SK-N-SH (cell line): ENCODE results near the gene KCNQ4. TPM values are rescaled to one million over a fixed set of nuclear protein-coding genes. Genes with fewer than 3 reads are reported as not detected.

Source experiments
- CTCF ChIA-PET: fragments of 300-600, 350-600 bp; formaldehyde crosslinking; extraction: SDS; loops from one replicate; lab custom pipeline; 2021; lab: Yijun Ruan, JAX
- POLR2A ChIA-PET: fragments of 350-600 bp; sonication (Branson Sonifier 250); formaldehyde crosslinking; extraction: SDS; loops from one replicate; lab custom pipeline; 2020; ENCODE audit warnings: antibody characterized with exemption, inconsistent platforms; lab: Yijun Ruan, JAX
- DNase-seq: peaks from one replicate; pipeline ENCODE4 v3.0.0; 2012
- H2AFZ ChIP-seq: fragments of 200-600 bp; sonication (generic); 2 replicates; pipeline ENCODE4 v1.8.1; 2016; ENCODE audit warnings: antibody characterized with exemption, mild to moderate bottlenecking, low read depth
- H3F3A ChIP-seq: fragments of 200-600 bp; sonication (generic); replicated peaks from 2 replicates; pipeline ENCODE3; 2016; ENCODE audit warnings: antibody characterized with exemption, mild to moderate bottlenecking; ENCODE audit not compliant: insufficient read depth
- H3K27ac ChIP-seq, 2 experiments: fragments of 200-500 bp in 1 of 2; fragments of 200-600 bp in 1 of 2; sonication (Bioruptor generic) in 1 of 2; sonication (generic), shearing (Covaris generic) in 1 of 2; 2 replicates each; pipeline versions ENCODE4 v1.5.1 to v1.6.1; 2014 to 2016; ENCODE audit warnings: low read depth in 2 of 2, inconsistent platforms in 1 of 2, low read length in 1 of 2, mild to moderate bottlenecking in 1 of 2, mixed read lengths in 1 of 2
- H3K27me3 ChIP-seq: fragments of 200-600 bp; sonication (generic), shearing (Covaris generic); 2 replicates; pipeline ENCODE4 v1.6.1; 2016; ENCODE audit warnings: mixed run types; ENCODE audit not compliant: insufficient read depth
- H3K36me3 ChIP-seq, 2 experiments: fragments of 200-500 bp in 1 of 2; fragments of 200-600 bp in 1 of 2; sonication (Bioruptor generic) in 1 of 2; sonication (generic) in 1 of 2; replicated peaks in 1 of 2; 2 replicates each; pipeline versions ENCODE3 to v1.5.1; 2014 to 2016; ENCODE audit warnings: low read length in 1 of 2, mild to moderate bottlenecking in 1 of 2; ENCODE audit not compliant: insufficient read depth in 2 of 2, control insufficient read depth in 1 of 2
- H3K4me1 ChIP-seq, 2 experiments: fragments of 200-500 bp in 1 of 2; fragments of 200-600 bp in 1 of 2; sonication (Bioruptor generic) in 1 of 2; sonication (generic), shearing (Covaris generic) in 1 of 2; 2 replicates each; pipeline versions ENCODE4 v1.5.1 to v1.6.1; 2014 to 2016; ENCODE audit warnings: low read depth in 1 of 2, low read length in 1 of 2, mixed run types in 1 of 2; ENCODE audit not compliant: insufficient read depth in 2 of 2, control insufficient read depth in 1 of 2
- H3K4me2 ChIP-seq: fragments of 200-600 bp; sonication (generic), shearing (Covaris generic); 2 replicates; pipeline ENCODE4 v1.6.1; 2017; ENCODE audit warnings: mixed run types
- H3K4me3 ChIP-seq, 2 experiments: fragments of 200-500 bp in 1 of 2; fragments of 200-600 bp in 1 of 2; sonication (Bioruptor generic) in 1 of 2; sonication (generic), shearing (Covaris generic) in 1 of 2; 2 replicates each; pipeline versions ENCODE4 v1.5.1 to v1.8.1; 2014 to 2016; ENCODE audit warnings: low read depth in 2 of 2, inconsistent platforms in 1 of 2, low read length in 1 of 2, mild to moderate bottlenecking in 1 of 2, mixed read lengths in 1 of 2, moderate library complexity in 1 of 2
- H3K79me2 ChIP-seq: fragments of 200-600 bp; sonication (generic); 2 replicates; pipeline ENCODE4 v1.8.1; 2017; ENCODE audit warnings: mild to moderate bottlenecking; ENCODE audit not compliant: insufficient read depth
- H3K9ac ChIP-seq: fragments of 200-600 bp; sonication (generic); 2 replicates; pipeline ENCODE4 v1.6.1; 2017; ENCODE audit warnings: mixed run types
- H3K9me2 ChIP-seq: fragments of 200-600 bp; sonication (generic); 2 replicates; pipeline ENCODE4 v1.6.1; 2017; ENCODE audit warnings: mixed run types
- H3K9me3 ChIP-seq: fragments of 200-600 bp; sonication (generic); 2 replicates; pipeline ENCODE4 v1.6.1; 2017; ENCODE audit warnings: mixed run types, mild to moderate bottlenecking, moderate library complexity
- H4K20me1 ChIP-seq: fragments of 200-600 bp; sonication (generic); 2 replicates; pipeline ENCODE4 v1.6.1; 2017; ENCODE audit warnings: mild to moderate bottlenecking, mixed run types; ENCODE audit not compliant: insufficient read depth
- ELF1 ChIP-seq: IDR thresholded peaks from 2 replicates; pipeline ENCODE4 v1.4.0; 2012
- EZH2phosphoT487 ChIP-seq: fragments of 200-600 bp; sonication (generic); IDR thresholded peaks from 2 replicates; pipeline ENCODE4 v1.6.1; 2017; ENCODE audit warnings: low read depth, mixed run types, mild to moderate bottlenecking, antibody characterized with exemption, moderate library complexity, borderline replicate concordance
- FOSL2 ChIP-seq: IDR thresholded peaks from 2 replicates; pipeline ENCODE4 v1.4.0; 2012; ENCODE audit warnings: low read depth, mild to moderate bottlenecking, moderate library complexity, borderline replicate concordance
- FOXM1 ChIP-seq: IDR thresholded peaks from 2 replicates; pipeline ENCODE4 v1.4.0; 2012; ENCODE audit warnings: low read depth, mild to moderate bottlenecking
- GABPA ChIP-seq: IDR thresholded peaks from 2 replicates; pipeline ENCODE4 v1.4.0; 2012; ENCODE audit warnings: low read depth, mild to moderate bottlenecking
- GATA2 ChIP-seq: sonication (generic); formaldehyde crosslinking; IDR thresholded peaks from 2 replicates; pipeline ENCODE4 v1.5.0; 2020; ENCODE audit warnings: mild to moderate bottlenecking, missing genetic modification reagents
- JUND ChIP-seq: IDR thresholded peaks from 2 replicates; pipeline ENCODE4 v1.4.0; 2012
- MEF2A ChIP-seq: IDR thresholded peaks from 2 replicates; pipeline ENCODE4 v1.4.0; 2012; ENCODE audit warnings: low read depth, borderline replicate concordance
- MXI1 ChIP-seq: IDR thresholded peaks from 2 replicates; pipeline ENCODE4 v1.6.1; 2012; ENCODE audit warnings: mild to moderate bottlenecking, low read depth, low read length, improper control_type of control experiment
- NFIC ChIP-seq: IDR thresholded peaks from 2 replicates; pipeline ENCODE4 v1.4.0; 2012; ENCODE audit warnings: borderline replicate concordance
- NRF1 ChIP-seq: IDR thresholded peaks from 2 replicates; pipeline ENCODE4 v1.6.1; 2012; ENCODE audit warnings: low read depth, mild to moderate bottlenecking, low read length
- POLR2AphosphoS5 ChIP-seq: IDR thresholded peaks from 2 replicates; pipeline ENCODE4 v1.6.1; 2012; ENCODE audit warnings: low read depth, low read length
- RAD21 ChIP-seq: IDR thresholded peaks from 2 replicates; pipeline ENCODE4 v1.6.1; 2012; ENCODE audit warnings: mild to moderate bottlenecking, low read length
- RCOR1 ChIP-seq: fragments of 150-350 bp; IDR thresholded peaks from 2 replicates; pipeline ENCODE4 v1.6.1; 2017; ENCODE audit warnings: antibody characterized with exemption, low read length
- RFX5 ChIP-seq: IDR thresholded peaks from 2 replicates; pipeline ENCODE4 v1.6.1; 2012; ENCODE audit warnings: mild to moderate bottlenecking, improper control_type of control experiment, low read length
- RXRA ChIP-seq: IDR thresholded peaks from 2 replicates; pipeline ENCODE4 v1.4.0; 2012; ENCODE audit warnings: low read depth, mild to moderate bottlenecking, borderline replicate concordance
- TAF1 ChIP-seq: IDR thresholded peaks from 2 replicates; pipeline ENCODE4 v1.6.1; 2012; ENCODE audit warnings: low read depth, mild to moderate bottlenecking, low read length, moderate library complexity, borderline replicate concordance
- TCF12 ChIP-seq: IDR thresholded peaks from 2 replicates; pipeline ENCODE4 v1.4.0; 2012
- TEAD4 ChIP-seq: IDR thresholded peaks from 2 replicates; pipeline ENCODE4 v1.4.0; 2012; ENCODE audit warnings: mild to moderate bottlenecking, borderline replicate concordance; ENCODE audit not compliant: insufficient read depth
- YY1 ChIP-seq: IDR thresholded peaks from 2 replicates; pipeline ENCODE4 v1.4.0; 2012; ENCODE audit warnings: low read depth, mild to moderate bottlenecking
- WGBS: methylation state at CpG from one replicate; pipeline ENCODE4 v1.1.6; 2017; ENCODE audit warnings: low lambda C conversion rate; 5-methylcytosine and 5-hydroxymethylcytosine counted together
- polyA plus RNA-seq, 3 experiments: library from polyadenylated mRNA; depleted of rRNA; stranded (reverse); fragments of >200 nt; gene quantifications; 2 replicates each; pipeline ENCODE4 v1.2.3, GENCODE V29; 2012
- TF ChIP-seq, protein P1 (sequence below): IDR thresholded peaks from 2 replicates; pipeline ENCODE4 v1.4.0; 2012; ENCODE audit warnings: low read depth, borderline replicate concordance
- TF ChIP-seq, protein P2 (sequence below): IDR thresholded peaks from 2 replicates; pipeline ENCODE4 v1.4.0; 2012; ENCODE audit warnings: low read depth
- TF ChIP-seq, protein P3 (sequence below): IDR thresholded peaks from 2 replicates; pipeline ENCODE4; 2012

The KCNQ4 gene
- polyA plus RNA-seq, 1 of the 3 experiments (the other 2 are of a cell fraction) = 0.15 TPM

DNA sequence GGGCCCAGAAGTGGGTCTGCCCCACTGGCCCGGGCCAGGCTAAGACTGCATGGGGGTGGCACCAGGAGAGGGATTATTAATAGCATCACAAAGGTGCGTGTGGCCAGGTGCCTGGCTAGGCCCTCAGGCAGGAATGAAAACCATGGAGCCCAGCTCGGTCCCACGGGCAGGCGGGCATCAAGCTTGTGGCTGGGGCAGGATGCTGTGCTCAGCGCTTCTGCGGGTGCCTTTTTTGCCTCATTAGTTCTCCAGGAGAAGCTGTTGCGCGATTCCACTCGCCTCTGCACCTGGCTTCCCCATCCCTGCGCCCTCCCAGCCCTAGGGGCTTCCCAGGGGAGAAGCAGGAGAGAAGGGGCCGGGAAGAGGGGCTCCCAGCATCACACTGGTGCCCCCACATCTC lies 39.3 kb downstream of the KCNQ4 start:
- no peaks in the 10 kb centered on the region for H3K9me3 ChIP-seq
- no peaks in the 10 kb centered on the region for H3K27me3 ChIP-seq
- 91% methylated on average over 4 of the region's 12 CpGs for WGBS
- H2AFZ ChIP-seq = no peak overlapping the region
- no peak overlapping the region for H3K9ac ChIP-seq
- no peak for DNase-seq
- H3K79me2 ChIP-seq = no peaks in the 10 kb centered on the region
- ChIA-PET POLR2A (no interaction called here), CTCF (interaction anchor here (0.9 to 1.0 kb wide), 2 partner anchors 26 to 130 kb away, joined by 3 to 6 read pairs; no protein-coding TSS in a partner anchor)
- no peaks in the 10 kb centered on the region for H4K20me1 ChIP-seq
- H3F3A ChIP-seq = peaks cover 3% of the 10 kb centered on the region
- H3K27ac ChIP-seq = no peak overlapping the region
- H3K36me3 ChIP-seq = no peaks in the 10 kb centered on the region
- no peak overlapping the region for H3K4me3 ChIP-seq
- no peak overlapping the region for H3K4me2 ChIP-seq
- TF ChIP-seq ELF1 (no peak), RXRA (no peak), GABPA (no peak), TAF1 (no peak), JUND (no peak), TEAD4 (no peak), RAD21 (no peak), RCOR1 (no peak), NFIC (no peak), MXI1 (no peak), YY1 (no peak), FOSL2 (no peak), POLR2AphosphoS5 (no peak), TCF12 (no peak), EZH2phosphoT487 (no peak), NRF1 (no peak), GATA2 (CRISPR knock-in tag) (no peak)
- TF ChIP-seq, protein P1, sequence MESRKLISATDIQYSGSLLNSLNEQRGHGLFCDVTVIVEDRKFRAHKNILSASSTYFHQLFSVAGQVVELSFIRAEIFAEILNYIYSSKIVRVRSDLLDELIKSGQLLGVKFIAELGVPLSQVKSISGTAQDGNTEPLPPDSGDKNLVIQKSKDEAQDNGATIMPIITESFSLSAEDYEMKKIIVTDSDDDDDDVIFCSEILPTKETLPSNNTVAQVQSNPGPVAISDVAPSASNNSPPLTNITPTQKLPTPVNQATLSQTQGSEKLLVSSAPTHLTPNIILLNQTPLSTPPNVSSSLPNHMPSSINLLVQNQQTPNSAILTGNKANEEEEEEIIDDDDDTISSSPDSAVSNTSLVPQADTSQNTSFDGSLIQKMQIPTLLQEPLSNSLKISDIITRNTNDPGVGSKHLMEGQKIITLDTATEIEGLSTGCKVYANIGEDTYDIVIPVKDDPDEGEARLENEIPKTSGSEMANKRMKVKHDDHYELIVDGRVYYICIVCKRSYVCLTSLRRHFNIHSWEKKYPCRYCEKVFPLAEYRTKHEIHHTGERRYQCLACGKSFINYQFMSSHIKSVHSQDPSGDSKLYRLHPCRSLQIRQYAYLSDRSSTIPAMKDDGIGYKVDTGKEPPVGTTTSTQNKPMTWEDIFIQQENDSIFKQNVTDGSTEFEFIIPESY = no peak
- TF ChIP-seq, protein P2, sequence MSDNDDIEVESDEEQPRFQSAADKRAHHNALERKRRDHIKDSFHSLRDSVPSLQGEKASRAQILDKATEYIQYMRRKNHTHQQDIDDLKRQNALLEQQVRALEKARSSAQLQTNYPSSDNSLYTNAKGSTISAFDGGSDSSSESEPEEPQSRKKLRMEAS = no peak
- H3K4me1 ChIP-seq = peaks cover 12 to 24% of the 10 kb centered on the region in 2 experiments; a peak in 2 of 4 replicates
- H3K9me2 ChIP-seq = no peaks in the 10 kb centered on the region

DNA sequence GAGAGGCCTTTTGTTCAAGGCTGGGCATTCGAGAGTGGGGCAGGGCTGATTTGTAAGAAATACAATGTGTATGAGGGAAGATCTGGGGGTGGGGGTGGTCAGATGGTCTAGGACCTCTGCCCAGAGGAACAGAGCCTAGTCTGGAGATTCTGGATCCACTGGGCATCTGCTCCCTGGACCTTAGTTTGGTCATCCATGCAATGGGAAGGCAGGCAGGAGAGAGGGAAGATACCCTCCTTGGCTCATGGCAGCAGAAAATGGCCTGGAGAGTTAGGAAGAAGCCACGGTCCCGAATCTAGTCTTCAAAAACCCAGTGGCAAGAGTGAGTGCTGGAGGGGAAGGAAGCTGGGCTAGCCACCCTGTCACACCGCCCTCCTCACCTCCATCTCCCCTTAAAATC lies 39.8 kb downstream of the KCNQ4 start:
- no peaks in the 10 kb centered on the region for H3K79me2 ChIP-seq
- no peak for DNase-seq
- H3K36me3 ChIP-seq = no peaks in the 10 kb centered on the region
- H3K4me1 ChIP-seq = peaks cover 12 to 24% of the 10 kb centered on the region in 2 experiments; a peak in 2 of 4 replicates
- H3K4me2 ChIP-seq = no peak overlapping the region
- H3K4me3 ChIP-seq = no peak overlapping the region
- no peak overlapping the region for H3K9ac ChIP-seq
- H3K9me2 ChIP-seq = no peaks in the 10 kb centered on the region
- ChIA-PET POLR2A (no interaction called here), CTCF (interaction anchor here (0.9 kb wide), 1 partner anchor 26 kb away, joined by 6 read pairs; no protein-coding TSS in a partner anchor)
- no peak overlapping the region for H3K27ac ChIP-seq
- H3K9me3 ChIP-seq = no peaks in the 10 kb centered on the region
- no peak overlapping the region for H2AFZ ChIP-seq
- no peaks in the 10 kb centered on the region for H4K20me1 ChIP-seq
- H3F3A ChIP-seq = peaks cover 3% of the 10 kb centered on the region
- no peaks in the 10 kb centered on the region for H3K27me3 ChIP-seq
- WGBS = 87% methylated on average over 4 of the region's 4 CpGs
- no peak for TF ChIP-seq NFIC
- no peak for TF ChIP-seq RFX5
- no peak for TF ChIP-seq POLR2AphosphoS5
- no peak for TF ChIP-seq FOSL2
- TF ChIP-seq EZH2phosphoT487 = no peak
- TF ChIP-seq, protein P3, sequence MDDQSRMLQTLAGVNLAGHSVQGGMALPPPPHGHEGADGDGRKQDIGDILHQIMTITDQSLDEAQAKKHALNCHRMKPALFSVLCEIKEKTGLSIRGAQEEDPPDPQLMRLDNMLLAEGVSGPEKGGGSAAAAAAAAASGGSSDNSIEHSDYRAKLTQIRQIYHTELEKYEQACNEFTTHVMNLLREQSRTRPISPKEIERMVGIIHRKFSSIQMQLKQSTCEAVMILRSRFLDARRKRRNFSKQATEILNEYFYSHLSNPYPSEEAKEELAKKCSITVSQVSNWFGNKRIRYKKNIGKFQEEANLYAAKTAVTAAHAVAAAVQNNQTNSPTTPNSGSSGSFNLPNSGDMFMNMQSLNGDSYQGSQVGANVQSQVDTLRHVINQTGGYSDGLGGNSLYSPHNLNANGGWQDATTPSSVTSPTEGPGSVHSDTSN = no peak
- TF ChIP-seq MEF2A = no peak
- TF ChIP-seq FOXM1 = no peak
- TF ChIP-seq, protein P2 = no peak
